GM18498 (cell line): ENCODE measurements around the gene ZDHHC7.

ENCODE experiments used
- ATAC-seq: cut with Tn5 transposase; IDR thresholded peaks from one replicate; pipeline ENCODE4 v1.9.1; 2021; ENCODE audit warnings: mild to moderate bottlenecking, moderate library complexity; ENCODE audit not compliant: unreplicated experiment

ZDHHC7 gene

DNA sequence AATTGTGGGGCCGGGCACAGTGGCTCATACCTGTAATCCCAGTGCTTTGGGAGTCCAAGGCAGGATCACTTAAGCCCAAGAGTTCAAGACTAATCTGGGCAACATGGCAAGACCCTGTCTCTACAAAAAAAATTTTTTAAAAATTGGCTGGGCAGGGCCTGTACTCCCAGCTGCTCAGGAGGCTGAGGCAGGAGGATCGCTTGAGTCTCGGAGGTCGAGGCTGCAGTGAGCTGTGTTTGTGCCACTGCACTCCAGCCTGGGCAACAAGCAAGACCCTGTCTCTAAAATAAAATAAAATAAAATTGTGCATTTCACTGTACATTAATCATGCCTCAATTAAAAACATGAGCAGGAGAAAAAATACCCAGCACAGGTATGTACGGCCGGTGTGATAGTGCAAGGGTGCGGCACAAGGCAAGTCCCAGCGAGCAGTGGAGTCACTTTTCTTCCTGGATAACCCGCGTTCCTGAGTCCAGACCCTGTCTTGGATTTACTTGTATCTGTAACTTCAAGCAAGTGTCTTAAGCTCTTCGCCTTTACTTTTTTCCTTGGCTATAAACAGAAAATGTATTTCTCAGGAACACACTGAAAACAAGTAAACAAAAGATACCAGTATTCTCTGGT, 11.4 kb downstream of the ZDHHC7 start:
- ATAC-seq = no peak

DNA sequence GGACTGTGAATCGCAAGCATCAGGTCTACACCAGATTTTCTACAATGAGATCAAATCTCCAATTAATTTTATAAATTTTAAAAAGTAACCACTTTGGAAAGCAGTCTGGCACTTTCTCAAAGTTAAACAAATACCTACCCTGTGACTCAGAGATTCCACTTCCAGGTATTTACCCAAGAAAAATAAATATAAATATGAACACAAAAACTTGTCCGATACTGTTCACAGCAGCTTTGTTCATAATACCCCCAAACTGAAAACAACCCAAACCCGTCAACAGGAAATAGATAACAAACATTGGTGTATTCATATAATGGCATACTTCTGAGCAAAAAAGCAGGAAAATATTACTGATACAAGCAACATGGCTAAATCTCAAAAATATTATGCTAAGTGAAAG, 12.1 kb downstream of the ZDHHC7 start:
- ATAC-seq = no peak

DNA sequence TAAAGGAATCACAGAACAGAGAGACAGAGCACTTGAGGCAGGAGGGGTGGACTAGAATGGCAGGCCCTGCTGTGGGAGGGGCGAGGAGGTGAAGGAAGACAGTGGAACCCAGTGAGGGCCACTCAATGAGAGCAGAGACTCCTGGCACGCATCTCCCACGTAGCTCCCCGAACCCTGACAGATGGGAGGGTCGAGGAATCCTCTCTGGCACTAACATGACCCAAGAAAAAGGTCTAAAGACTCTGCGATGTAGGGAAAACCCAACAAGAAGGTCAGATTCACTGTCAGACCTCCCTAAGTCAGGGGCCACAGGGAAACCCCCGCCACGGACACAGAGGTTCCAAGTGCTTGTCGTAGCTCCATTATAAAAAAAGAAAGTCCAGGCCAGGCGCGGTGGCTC, 15.0 kb downstream of the ZDHHC7 start:
- no peak for ATAC-seq

DNA sequence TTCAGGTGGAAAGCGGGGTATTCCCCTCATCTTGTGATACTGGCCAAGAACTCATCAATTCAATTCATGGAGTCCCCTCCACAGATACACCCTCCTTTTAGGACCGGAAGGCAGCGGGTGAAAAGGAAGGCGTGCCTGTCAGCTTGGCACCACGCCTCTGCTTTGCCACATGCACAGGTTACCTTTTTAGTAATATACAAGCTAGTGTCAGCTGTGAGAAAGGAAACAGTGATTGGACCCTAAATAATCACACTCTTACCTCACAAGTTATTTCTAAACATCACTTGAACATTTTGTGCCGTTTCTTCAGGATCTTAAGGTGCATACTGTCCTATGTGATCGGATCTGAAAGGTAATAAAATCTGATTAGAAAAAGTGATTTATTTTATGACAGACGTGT, 15.7 kb downstream of the ZDHHC7 start:
- no peak for ATAC-seq

DNA sequence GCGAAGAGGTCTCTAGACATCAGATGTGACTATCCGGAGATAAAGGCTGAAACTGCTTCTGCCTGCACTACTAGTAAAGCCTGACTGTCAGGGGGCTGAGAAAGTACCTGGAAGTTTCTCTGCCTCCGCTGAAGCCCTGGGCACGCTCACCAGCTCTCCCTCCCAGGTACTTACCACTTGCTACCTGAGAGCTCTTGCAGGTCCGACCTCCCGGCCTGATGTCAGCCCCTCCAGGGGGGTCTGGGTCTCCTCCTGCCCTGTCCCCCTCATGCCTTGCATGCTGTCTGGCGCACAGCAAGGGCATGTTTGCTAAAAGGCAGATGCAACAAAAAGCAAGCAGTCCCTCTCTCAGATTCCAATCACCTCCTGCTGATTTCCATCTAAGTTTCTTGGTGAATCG, 17.4 kb downstream of the ZDHHC7 start:
- no peak for ATAC-seq

DNA sequence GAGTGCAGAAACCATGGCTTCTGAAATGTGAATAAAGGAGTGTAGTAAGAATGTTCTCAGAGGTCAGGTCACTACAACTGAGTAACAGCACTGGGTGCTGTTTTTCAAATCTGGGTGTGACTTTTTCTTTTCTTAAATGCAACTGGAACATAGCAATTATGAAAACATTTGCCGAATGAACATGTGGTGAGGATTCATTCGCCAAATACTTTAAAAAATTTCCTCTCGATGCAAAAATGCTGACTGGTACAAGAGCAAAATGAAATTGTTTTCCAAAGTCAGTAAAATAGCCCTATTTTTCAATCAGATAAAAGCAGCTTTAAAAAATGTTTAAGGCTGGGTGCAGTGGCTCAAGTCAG, 18.6 kb downstream of the ZDHHC7 start:
- no peak for ATAC-seq

DNA sequence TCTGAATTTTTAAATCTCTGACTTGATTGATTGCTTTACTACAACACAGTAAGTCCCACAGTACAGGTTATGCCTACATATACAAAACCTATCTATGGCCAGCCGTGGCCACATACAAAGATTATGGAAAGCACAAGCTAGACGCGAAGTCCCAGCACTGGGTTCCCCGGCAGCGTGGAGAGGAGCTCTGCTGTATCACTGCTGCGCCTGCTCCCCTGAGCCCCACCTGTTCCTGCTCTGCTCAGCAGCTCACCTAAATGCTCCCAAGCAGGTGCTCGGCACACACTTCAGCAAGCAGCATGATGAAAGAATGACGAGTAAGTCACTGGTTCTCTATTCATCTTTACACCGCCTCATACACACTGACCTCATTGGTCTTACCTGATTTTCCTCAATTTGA, 20.6 kb downstream of the ZDHHC7 start:
- no peak for ATAC-seq

DNA sequence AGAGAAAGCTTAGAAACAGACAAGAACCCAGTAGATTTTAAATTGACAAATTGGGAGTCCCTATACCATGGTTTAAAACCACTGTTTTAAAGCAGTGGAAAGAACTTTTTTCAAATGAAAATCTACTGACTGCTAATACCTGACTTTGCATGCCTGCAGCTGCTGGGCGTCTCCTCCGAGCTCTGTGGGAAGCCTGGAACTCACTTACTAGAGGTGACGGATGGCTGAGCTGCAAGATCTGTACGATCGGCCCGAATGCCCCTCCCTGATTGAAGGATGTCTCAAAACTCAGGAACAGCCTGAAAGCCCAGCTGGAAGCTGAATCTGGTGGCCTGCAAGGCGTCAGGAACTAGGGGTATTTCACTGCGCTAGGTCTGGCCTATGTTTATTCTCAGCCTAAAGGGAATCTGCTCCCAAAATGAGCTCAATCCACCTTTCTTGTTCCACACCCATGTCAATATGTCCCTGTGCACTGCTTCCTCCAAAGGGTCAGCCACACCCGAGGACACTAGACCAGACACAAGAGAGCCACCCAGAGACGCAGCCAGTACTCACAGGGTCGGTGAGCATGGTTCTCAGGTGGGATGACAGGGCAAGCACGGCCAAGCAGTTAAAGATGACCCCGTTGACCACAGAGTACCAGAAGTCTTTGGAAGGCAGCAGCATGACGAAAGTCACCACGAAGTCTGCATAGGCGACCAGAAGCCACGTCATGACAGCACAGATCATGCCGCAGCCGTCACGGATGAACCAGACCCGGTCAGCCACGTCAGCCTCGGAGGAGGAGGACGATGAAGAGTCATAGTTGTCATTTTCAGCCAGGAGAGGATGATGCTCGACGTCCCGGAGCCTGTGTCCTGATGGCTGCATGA, 21.4 kb downstream of the ZDHHC7 start:
- no peak for ATAC-seq

DNA sequence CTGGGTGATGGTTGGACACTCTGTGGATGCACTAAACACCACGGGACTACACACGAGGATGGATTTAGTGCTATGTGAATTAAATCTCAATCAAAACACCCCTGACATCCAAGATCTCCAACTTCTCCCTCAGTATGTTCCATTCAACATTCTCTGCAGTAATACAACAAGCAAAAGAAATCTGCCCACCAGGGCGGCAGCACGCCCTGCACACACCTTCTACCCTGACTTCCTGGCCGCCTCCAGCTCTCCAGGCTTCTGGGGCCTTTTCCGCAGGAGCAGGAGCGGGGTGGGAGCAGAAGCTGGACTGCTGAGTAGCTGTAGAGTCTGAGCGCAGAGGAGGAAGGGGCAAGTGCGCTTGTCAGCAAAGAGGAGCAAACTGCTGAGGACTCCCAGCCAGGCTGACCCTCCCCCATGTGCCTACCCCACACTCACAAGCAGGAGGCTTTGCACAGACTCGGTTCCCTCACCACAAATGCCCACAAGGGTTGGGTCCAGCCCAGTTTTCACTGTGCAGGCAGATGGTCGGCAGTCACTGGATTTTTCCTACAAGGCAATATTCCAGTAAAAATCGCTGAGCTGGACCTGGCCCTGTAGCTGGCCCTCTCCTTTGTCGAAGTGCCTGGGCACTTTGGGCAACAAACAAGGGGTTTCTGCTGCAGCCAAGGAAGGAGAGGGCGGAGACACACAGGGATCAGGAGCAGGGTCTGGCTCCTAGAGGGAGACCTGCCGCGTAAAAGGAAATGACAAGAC, 22.8 kb downstream of the ZDHHC7 start:
- no peak for ATAC-seq

DNA sequence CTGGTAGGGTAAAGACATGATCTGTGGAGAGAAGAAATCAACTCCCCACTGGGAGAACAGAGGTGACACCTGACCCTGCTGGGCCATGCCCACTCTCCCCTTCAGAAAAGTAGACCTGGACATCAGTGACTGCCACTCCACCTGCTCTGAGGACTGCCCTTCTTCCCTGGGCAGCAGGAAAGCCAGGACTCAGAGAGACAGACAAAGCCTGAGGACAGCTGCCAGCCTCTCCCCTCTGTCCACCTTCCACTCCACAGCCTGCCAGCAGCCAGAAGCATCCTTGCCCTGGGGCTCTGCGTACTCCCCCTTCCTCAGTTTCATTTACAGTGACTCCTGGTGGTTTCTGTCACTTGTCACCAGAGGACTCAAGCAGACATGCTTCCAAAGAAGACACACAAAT, 24.5 kb downstream of the ZDHHC7 start:
- no peak for ATAC-seq

DNA sequence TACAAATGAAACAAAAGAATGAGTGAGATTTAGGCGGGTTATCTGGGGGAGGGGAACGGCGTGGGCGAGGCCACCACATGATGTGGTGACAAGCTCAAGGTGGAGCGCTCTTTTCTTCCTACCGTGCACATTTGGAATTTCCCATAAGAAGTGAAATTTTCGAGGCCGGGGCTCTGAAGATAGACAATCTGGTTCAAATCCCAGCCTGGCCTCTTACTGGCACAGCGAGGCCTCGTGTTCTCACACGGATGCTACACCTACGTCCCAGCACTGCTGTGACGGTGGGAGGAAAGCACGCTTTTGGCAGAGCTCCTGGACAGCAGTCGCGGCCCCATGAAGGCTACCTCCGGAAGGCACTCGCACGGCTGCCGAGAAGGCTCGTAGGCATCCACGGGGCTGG, 25.2 kb downstream of the ZDHHC7 start:
- no peak for ATAC-seq

DNA sequence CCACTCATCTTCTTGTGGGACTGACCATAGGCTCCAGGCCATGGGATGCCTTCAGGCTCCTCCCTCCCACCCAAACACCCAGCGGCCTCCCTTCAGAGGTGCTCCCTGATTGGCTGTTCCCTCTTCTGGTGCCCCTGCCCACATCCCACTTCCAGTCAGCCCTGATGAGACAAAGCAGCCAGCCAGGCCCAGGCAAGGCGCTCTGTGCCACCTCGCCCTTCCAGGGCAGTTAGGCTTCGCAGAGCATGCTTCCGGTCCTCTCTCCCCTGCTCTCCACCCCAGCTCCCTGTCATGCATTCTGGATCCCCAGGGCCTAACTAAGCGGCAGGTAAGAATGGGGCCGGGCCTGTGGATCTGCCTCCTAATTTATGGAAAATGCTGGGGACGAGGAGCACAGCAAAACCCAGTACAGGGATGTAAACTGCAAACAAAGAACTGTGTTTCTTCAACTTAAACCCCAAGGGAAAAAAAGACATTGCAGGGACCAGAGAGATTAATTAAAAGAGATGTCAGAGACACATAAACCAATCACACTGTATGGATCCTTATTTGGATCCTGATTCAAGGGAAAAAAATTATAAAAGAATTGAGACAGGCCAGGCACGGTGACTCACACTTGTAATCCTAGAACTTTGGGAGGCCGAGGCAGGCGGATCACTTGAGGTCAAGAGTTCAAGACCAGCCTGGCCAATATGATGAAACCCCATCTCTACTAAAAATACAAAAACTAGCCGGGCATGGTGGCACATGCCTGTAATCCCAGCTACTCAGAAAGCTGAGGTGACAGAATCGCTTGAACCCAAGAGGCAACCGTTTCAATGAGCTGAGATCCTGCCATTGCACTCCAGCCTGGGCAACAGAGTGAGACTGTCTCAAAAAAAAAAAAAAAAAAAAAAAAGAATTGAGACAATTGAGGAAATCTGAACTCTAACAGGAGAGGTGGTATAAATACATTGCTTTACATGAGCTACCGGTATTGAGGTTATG, 26.0 kb downstream of the ZDHHC7 start:
- ATAC-seq = no peak

DNA sequence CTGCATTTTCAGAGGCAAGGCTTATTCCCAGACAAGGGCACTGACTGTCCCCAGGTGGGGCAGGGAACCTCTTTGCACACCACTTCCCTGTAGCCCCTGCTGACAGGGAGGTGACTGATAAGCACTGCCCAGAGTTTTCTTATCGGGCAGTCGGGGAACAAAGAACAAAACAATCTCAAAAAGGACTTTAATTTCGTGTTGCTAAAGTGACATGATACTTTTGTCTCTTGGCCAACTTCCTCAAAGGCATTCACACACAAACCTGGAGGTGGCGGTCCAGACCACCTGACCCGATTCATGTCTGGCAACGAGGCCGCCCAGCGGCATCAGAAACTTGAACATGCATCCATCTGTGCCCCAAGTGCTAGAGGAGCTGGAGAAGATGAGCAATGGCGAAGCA, 28.9 kb downstream of the ZDHHC7 start:
- ATAC-seq = no peak

DNA sequence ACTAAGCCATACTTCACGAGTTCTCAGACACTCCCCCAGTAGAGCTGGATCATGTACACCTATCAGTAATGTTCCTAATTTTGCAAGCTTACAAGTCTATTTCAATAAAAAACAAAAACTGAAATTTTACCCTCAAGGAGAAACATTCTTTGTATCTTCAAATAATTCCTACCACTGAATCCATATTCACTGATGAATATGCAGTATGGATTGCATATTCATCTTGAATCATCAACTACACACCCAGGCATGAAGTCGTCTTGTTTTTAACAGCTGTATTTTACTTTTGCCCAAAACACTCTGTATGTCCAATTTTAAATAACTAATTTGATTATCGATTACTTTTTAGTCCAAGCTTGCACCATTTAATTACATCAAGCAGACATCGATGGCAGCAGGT, 31.8 kb downstream of the ZDHHC7 start:
- no peak for ATAC-seq

DNA sequence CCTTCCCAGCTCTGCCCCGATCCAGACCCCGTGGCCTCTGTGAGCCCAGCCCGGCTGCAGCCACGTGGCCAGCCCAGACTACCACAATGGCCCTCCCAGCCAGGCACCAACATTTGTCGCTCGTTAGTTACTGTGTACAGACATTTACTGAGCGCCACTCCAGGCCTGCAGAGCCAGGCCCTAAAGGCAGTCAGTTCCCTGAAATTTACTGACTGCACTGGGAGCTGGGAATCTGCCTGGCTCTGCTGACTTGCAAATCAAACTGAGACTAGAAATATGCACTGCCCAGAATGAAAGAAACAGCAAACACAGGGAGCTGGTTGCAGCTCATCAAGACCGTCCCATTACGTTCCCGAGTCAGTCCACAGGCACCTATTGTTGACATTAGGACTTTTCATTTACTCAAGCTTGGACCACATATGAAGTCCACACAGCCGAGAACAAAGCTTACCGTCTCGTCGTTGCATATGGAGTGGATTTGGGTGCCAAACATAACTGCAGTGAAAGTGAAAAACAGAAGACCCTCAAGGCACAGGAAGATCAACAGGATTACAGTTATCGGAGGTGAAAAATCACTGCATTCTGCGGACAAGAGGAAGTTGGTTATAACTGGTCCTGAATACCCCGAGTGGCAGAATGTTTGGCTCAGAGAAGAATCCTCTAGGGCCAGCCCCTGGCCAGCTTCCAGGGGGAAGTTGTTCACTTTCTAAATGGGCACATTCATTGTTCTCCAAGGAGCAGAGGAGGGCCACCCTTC, 34.5 kb downstream of the ZDHHC7 start:
- no peak for ATAC-seq

DNA sequence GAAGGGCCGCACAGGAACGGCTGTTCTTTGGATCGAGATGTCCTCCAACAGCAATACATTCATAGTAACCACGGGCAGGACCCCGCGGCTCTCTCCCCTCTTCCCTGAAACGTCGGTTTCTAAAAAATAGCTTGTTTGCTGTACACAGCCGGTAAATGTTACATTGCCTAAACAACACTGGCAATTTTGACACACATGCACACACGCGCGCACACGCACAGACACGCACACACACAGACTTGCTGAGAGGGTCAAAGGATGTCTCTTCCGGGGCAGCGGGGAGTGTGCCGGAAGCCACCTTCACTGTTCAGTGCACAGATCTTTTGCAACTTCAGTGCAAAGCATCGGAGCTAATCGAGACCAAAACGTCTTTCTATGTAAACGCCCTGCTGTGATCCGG, 35.8 kb downstream of the ZDHHC7 start:
- no peak for ATAC-seq

DNA sequence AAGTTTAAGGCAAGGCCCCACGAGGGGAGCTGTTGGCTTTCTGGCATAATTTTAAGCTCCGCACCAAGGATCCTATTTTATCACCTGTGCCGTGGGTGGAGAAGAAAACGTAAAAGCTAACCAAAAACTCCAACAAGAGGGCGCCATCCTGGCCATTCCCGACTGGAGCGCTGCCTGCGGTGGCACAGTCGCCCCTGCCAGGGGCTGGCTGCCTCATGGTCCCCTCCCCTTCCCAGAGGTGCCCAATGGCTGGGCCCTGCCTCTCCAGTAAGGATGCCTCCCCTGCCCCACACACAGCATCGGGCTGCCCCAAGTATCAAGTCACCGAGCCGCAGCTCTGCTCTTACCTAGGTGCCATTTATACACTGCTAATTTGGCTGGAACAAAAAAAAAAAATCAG, 36.3 kb downstream of the ZDHHC7 start:
- ATAC-seq = no peak

DNA sequence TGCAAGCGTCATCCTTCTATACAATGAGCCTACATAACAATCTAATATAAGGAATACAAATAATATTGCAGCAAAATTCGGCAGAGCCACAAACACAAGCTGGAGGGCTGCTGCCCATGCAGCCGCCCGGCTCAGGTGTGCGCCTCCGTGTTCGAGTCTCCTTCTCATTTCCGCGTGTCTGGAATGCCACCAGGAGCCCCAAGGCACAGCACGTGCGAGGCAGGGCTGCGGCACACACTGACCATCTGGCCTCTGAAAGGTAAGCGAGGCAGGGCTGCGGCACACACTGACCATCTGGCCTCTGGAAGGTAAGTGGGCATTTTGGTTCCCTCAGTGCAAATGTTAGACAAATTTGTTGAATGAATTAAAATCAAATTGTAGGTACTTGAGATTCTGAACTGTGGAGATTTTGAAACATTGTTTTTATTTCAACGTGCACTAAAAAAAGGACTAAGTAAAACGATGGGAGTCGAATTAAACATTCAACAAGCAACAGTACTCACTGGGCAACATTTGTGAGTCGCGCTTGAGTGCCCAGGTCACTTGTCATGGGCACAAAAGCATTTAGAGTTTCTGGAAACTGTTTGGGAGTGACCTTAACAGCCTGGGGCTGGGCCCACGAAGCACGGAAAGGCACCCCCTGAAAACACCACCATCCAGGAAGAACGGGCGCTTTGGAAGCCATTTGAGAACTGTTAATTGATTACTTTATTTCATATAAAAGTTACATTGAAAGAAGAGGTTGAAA, 37.4 kb downstream of the ZDHHC7 start:
- ATAC-seq = no peak

DNA sequence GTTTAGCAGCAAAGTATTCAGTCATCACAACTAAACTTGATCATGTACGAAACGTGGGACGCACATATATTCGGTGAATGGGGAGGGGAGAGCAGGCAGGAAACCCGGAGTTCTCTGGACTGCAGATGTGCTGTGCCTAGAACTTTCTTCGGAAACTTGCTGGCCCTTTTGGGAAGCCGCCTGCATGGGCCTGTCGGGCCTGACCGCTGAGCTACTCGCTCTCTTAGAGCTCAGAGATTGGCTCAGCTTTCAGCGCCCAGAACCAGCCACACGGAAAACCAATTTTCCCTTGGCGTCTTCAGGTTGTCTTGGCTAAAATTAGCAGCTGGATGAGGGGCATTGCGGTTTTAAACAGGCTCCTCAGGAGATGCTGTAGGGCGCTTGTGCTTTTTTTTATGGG, 38.1 kb downstream of the ZDHHC7 start:
- ATAC-seq = no peak
